GM21515 (cell line): ENCODE results near the gene MRTFA.
"Not testable (repeated sequence)": the region's sequence is repeated elsewhere in the genome, so short reads cannot be mapped to it uniquely, and the experiment has no call there.

ENCODE experiments used
- ATAC-seq: cut with Tn5 transposase; IDR thresholded peaks from one replicate; pipeline ENCODE4 v1.9.1; 2021; ENCODE audit not compliant: unreplicated experiment

MRTFA gene

GRCh38 chr22:40525250-40525884 is 111.2 kb downstream of the MRTFA start:
- ATAC-seq = no peak

- ATAC-seq = no peak
Measured at GRCh38 chr22:40524392-40525249, 111.9 kb downstream of the MRTFA start.

GRCh38 chr22:40522141-40522540 is 114.4 kb downstream of the MRTFA start:
- no peak for ATAC-seq

- no peak for ATAC-seq
Measured at GRCh38 chr22:40521046-40521445, 115.5 kb downstream of the MRTFA start.

GRCh38 chr22:40520562-40520961 is 116.0 kb downstream of the MRTFA start:
- ATAC-seq = no peak

GRCh38 chr22:40519948-40520331 is 116.6 kb downstream of the MRTFA start:
- ATAC-seq = no peak

- ATAC-seq = no peak
Measured at GRCh38 chr22:40519284-40519947, 117.1 kb downstream of the MRTFA start.

GRCh38 chr22:40518840-40519239 is 117.7 kb downstream of the MRTFA start:
- no peak for ATAC-seq

- ATAC-seq = no peak
Measured at GRCh38 chr22:40517631-40518030, 118.9 kb downstream of the MRTFA start.

GRCh38 chr22:40516416-40516815 is 120.1 kb downstream of the MRTFA start:
- ATAC-seq = no peak

- no peak for ATAC-seq
Measured at GRCh38 chr22:40512426-40513136, 123.9 kb downstream of the MRTFA start.

GRCh38 chr22:40511604-40512003 is 124.9 kb downstream of the MRTFA start:
- no peak for ATAC-seq

GRCh38 chr22:40510631-40511364 is 125.7 kb downstream of the MRTFA start:
- ATAC-seq = no peak

GRCh38 chr22:40509401-40510134 is 127.0 kb downstream of the MRTFA start:
- no peak for ATAC-seq

GRCh38 chr22:40508046-40508445 is 128.5 kb downstream of the MRTFA start:
- not testable (repeated sequence) for ATAC-seq

- ATAC-seq = no peak
Measured at GRCh38 chr22:40507491-40507890, 129.0 kb downstream of the MRTFA start.

GRCh38 chr22:40506762-40507161 is 129.8 kb downstream of the MRTFA start:
- no peak for ATAC-seq

- no peak for ATAC-seq
Measured at GRCh38 chr22:40504285-40505249, 132.0 kb downstream of the MRTFA start.

- no peak for ATAC-seq
Measured at GRCh38 chr22:40502919-40503318, 133.6 kb downstream of the MRTFA start.
